GM18517 (cell line): ENCODE measurements around the gene PVR.
"Not testable (repeated sequence)": the region's sequence is repeated elsewhere in the genome, so short reads cannot be mapped to it uniquely, and the experiment has no call there.

Source experiments
- ATAC-seq: cut with Tn5 transposase; IDR thresholded peaks from one replicate; pipeline ENCODE4 v1.9.1; 2021; ENCODE audit warnings: mild to moderate bottlenecking, moderate library complexity; ENCODE audit not compliant: unreplicated experiment

Gene PVR

GRCh38 chr19:44694184-44694579 is 50.5 kb downstream of the PVR start:
- no peak for ATAC-seq

GRCh38 chr19:44696939-44697669 is 53.4 kb downstream of the PVR start:
- no peak for ATAC-seq

- no peak for ATAC-seq
These were observed 53.9 kb downstream of the PVR start for GRCh38 chr19:44697670-44698034.

- no peak for ATAC-seq
These were observed 54.9 kb downstream of the PVR start, which contains the start of gene CEACAM16 for GRCh38 chr19:44698492-44699201. Gene CEACAM16 (plus strand): TSS chr19:44699151. CDS start chr19:44701457, 2,306 bp downstream.

GRCh38 chr19:44700547-44700946 is 56.8 kb downstream of the PVR start:
- ATAC-seq, result no peak

- no peak for ATAC-seq
These were observed 57.5 kb downstream of the PVR start for GRCh38 chr19:44701228-44701627.

GRCh38 chr19:44702551-44703176 is 59.0 kb downstream of the PVR start:
- no peak for ATAC-seq

- no peak for ATAC-seq
These were observed 59.8 kb downstream of the PVR start for GRCh38 chr19:44703336-44704078.

GRCh38 chr19:44704982-44705381 is 61.3 kb downstream of the PVR start:
- ATAC-seq, result no peak

- no peak for ATAC-seq
These were observed 61.8 kb downstream of the PVR start for GRCh38 chr19:44705502-44706010.

- ATAC-seq, result no peak
These were observed 63.0 kb downstream of the PVR start for GRCh38 chr19:44706506-44707236.

- no peak for ATAC-seq
These were observed 64.1 kb downstream of the PVR start for GRCh38 chr19:44707794-44708193.

- ATAC-seq, result no peak
These were observed 65.2 kb downstream of the PVR start for GRCh38 chr19:44708940-44709339.

- not testable (repeated sequence) for ATAC-seq
These were observed 65.9 kb downstream of the PVR start for GRCh38 chr19:44709434-44710266.

- ATAC-seq, result no peak
These were observed 66.8 kb downstream of the PVR start for GRCh38 chr19:44710483-44710882.

GRCh38 chr19:44712864-44713515 is 69.3 kb downstream of the PVR start:
- ATAC-seq, result no peak
